GM19438 (cell line): ENCODE data around the gene EFHC2.

Experiments used
- ATAC-seq: cut with Tn5 transposase; IDR thresholded peaks from one replicate; pipeline ENCODE4 v1.9.1; 2021; ENCODE audit warnings: low read depth; ENCODE audit not compliant: unreplicated experiment

Gene EFHC2

DNA sequence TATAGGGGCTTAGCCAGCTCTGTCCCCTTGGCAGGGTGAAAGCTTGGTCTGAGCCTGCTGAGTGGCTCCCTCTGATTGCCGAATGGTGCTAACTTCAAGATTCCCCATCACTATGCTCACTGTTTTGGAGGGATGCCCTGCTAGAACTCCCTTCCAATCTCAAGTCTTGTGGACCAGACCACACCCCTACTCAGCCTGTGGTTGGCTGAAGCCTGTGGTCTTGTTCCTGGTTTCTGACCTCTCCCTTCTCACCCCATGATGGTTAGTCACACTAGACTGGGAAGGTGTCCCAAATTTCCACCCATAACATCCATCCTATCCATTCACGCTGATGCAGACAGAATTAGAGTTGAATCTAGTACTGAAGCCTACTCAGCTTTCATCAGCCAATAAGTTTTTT, 185.6 kb downstream of the EFHC2 start:
- no peak for ATAC-seq

DNA sequence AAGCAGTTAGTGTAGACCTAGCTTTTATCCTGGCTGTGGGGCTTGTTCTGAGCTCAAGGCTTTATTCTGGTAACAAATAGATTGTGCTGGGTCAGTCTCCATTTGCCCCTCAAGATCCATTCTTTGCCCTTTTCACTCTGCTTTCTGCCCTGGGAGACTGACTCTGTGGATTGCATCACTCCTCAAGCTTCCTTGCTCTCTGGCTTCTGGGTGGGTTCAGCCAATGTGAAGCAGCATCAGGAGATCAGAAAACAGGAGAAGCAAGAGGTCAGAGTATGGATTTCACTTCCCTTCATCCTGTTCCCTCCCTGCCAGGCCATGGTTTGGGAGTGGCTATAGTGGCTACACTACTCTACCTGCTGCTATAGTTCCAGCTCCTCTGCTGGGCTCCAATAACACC, 186.2 kb downstream of the EFHC2 start:
- ATAC-seq: no peak

DNA sequence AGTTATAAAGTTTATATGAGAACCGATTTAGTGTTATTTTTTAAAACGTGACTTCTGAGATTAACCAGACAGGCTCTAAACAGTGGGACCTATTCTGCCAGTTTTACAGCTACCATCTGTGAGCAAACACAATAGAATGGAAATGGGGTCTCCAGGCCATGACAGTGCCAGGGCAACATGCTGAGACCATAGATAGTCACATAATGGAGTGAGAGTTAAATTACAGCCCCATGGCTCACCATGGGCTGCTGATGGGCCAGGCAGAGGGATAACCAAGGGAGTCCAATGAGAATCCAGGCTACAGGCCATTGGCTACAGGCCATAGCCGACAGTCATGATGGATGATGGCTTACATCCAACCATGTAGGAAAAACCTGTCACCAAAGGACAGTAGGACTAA, 186.7 kb downstream of the EFHC2 start:
- ATAC-seq: no peak

DNA sequence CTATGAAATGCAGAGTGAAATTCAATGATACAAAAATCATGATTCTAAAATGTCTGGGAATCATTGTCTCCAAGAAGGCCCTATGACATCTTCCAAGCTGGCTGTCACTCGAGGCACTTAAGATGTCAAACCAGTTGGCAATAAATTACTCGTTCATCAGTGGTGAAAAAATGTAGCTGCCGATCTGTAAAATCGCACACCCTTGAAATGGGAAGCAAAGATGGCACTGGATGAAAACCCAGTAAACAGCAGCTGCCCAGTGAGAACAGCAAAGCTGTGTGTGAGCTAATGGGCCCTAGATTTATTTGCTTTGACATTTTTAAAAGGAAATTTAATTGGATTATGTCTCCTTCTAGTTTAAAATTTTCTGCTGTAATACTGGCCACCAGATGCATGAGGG, 188.3 kb downstream of the EFHC2 start:
- ATAC-seq: no peak

DNA sequence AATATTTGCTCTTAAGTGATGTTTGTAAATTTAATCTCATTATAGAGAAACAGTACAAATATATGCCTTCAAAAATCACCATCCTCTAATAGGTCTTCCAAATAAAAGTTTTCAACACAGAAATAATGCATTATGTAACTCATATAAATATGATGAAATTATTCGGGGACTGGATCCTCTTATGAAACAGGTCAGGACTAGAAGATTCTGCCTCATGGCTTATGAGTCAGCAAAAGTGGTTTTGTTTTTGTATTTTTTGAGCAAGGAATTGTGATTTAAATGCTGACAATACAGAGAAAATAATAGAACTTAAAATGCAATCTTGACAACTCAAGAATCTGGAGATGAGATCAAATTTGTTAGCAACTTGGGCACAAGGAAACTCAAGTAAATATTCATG, 190.6 kb downstream of the EFHC2 start:
- ATAC-seq: no peak

DNA sequence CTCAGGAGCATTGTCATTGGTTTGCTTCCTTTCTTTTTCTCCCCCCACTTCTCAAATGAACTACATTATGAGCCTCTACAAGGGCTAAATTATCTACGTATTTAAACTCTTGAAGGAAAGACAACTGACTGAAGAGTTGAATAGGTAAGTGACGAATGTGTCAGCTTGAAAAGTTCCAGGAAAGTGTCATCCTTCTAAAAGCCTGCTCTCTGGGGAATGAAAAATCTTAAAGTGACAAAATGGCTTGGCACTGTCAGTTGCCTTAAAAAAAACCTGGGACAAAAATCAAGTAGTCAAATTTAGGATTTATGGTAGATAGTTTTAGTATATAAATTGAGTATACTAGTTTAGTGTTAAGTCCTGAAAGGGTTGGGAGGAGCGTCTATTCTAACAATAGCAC, 196.3 kb downstream of the EFHC2 start:
- no peak for ATAC-seq

DNA sequence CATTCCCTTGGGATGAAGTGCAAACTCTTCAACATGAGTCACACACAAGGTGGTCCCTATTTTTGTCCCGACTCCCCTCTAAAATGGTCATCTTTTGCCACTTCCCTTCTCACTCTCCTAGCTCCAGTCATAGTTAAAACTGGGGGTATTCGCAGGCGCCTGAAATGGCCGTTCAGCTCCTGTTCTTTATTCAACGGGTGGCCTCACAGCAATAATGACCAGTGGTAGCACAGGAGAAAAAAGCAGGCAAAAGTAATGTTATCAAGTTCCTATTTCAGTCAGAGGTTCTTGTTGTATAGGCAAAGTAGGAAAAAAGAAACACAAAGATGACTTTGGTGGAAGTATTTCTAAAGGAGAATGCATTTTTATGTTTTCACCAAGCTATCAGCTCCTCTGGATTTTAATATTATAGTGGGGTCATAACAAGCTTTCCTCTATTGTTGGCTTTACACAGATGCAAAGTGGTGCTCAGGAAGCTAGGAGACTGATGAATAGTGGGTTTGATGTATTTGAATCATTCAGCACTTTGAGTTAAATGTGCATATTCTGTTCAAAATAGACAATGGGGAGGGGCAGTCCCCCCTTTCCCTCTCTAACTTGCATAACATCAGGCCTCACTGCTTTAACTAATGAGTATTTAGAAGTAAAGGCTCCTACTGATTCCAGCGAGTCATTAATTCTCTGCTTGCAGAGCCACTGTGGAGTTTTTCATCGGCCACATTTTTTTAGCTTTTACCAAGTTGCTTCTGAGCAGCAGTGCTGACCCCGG, 199.1 kb downstream of the EFHC2 start:
- no peak for ATAC-seq

DNA sequence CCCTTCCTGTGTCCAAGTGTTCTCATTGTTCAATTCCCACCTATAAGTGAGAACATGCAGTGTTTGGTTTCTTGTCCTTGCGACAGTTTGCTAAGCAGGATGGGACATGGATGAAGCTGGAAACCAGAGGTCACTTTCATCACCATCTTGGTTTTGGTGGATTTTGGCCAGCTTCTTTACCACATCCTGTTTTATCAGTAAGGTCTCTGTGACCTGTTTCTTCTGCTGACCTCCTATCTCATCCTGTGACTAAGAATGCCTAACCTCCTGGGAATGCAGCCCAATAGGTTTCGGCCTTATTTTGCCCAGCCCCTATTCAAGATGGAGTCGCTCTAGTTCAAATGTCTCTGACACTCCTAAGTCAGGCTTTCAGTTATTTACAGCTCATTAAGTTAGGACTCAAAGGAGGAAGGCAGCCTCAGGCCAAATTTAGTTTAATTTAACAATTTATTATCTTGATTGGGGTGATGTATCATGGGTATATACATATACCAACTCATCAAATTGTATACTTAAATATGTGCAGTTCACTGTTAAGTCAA, 200.3 kb downstream of the EFHC2 start:
- no peak for ATAC-seq

DNA sequence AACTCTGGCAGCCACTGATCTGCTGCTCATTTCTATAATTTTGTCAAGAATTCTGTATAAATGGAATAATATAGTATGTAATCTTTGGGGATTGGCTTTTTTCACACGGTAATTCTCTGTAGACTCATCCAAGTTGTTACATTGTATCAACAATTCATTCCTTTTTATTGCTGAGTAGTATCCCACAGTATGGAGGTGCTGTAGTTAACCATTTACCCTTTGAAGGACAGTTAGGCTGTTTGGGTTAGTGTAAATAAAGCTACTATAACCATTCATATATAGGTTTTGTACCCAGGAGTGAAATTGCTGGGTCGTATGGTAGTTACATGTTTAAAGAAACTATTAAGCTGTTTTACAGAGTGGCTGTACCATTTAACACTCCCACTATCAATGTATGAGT, 213.3 kb downstream of the EFHC2 start:
- ATAC-seq: no peak

DNA sequence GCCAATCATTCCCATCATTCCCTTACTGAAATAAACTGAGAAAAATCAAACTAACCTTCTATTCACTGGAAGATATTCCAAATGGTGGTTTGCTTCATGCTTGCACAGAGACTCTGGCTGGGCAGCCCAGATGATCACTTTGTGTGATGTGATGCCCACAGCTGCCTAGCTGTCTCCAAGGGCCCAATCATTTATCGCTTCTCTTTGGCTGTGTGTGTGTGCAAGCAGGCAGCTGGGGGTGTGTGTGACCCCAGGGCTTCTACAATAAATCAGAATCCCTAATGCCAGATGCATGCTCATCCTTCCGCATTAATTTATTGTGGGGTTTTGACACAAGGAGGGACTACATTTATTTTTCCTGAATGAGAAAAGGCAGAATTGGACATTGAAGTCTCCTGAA, 230.1 kb downstream of the EFHC2 start:
- ATAC-seq: no peak

DNA sequence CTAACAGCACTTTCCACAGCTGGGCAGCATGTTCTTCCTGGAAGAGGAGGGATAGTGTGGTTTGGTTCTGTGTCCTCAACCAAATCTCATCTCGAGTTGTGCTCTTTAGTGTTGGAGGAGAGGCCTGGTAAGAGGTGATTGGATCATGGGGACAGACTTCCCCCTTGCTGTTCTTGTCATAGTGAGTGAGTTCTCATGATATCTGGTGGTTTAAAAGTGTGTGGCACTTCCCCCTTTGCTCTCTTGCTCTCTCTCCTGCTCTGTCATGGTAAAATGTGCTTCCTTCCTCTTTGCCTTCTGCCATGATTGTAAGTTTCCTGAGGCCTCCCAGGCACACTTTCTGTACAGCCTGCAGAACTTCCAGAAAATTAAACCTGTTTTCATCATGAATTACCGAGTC, 236.6 kb downstream of the EFHC2 start:
- ATAC-seq: no peak

DNA sequence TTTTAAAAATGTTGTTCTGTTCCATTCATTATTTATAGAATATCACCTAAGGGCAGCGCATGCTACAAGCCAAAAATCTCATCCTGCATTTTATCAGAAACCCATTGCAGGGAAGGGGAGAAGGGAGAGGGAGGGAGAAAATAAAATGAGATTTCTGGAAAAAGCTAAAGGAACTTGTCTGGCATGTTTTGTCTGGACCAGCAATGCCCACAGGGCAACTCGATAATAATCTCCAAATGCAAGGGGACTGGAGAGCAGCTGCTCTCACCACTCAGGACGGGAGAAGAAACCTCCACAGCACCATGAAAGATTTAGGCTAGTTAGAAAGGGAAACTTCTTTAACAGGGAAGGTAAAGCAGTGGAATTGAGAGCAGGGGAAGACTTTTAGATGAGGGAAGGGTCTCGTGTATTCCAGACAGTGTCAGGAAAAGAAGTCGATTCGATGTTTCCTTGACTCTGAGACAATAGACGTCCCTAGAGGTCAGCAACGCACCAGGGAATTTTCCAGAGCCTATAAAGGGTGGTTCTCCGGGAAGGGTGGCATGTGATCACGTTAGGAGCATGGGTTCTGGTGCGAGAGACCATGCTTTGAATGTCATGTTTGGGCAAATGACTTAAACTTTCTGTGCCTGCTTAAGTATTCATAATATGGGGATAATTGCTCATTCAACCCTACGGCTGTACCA, 238.1 kb downstream of the EFHC2 start:
- ATAC-seq: no peak

DNA sequence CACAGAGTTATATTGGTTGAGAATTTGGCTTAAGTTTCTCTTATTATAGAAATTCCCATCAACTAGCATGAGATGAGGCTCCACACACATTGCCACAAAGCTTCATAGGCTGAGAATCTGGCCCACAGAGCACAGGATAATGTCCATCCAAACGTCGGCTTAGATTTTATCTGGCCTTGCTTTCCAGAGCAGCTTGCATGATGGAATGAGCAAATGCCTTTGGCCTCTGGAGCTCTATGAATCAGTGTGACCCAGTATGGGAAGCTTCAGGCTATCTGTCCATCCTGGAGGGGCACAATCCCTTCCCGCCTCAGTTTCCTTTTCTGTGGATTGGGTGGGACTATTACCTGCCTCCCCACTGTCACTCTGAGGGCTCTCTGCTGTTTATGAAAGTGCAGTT, 238.8 kb downstream of the EFHC2 start:
- no peak for ATAC-seq

DNA sequence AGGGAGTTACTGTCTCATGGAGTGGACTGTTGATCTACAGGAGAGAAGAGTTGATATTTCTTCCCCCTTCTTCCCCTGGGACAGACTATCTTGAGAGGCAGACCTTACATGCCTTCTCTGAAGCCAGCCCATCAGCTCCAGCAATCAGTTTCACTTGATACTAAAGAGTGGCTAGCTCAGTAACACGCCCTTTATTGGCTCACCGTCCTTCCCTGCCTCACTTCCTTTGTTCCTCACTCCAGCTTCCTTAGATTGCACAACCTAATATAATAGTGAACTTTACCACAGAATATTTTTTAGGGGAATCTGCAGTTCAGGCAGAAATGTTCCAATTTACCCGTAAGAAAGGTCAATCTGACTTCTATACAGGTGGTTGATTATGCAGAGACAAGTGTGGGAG, 242.2 kb downstream of the EFHC2 start:
- ATAC-seq: no peak

DNA sequence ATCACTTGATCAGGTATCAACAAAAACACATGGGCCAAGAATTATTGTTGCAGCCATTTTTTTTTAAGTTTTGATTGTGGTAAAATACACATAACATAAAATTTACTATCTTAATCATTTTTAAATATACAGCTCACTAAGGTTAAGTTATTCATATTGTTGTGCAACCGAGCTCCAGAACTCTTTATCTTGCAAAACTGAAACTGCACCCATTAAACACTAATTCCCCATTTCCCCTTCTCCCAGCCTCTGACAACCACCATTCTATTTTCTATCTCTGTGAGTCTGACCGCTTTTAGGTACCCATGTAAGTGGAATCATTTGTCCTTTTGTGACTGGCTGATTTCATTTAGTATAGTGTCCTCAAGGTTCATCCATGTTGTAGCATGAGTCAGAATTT, 244.1 kb downstream of the EFHC2 start:
- ATAC-seq: no peak
